HG03103 (cell line): ENCODE data around the gene SLC38A10.

Source experiments
- ATAC-seq: cut with Tn5 transposase; IDR thresholded peaks from one replicate; pipeline ENCODE4 v1.9.1; 2021; ENCODE audit warnings: low read depth; ENCODE audit not compliant: unreplicated experiment

SLC38A10 gene

GRCh38 chr17:81332118-81332834, 37.2 kb upstream of the SLC38A10 start:
- ATAC-seq: no peak

- no peak for ATAC-seq
Observed at GRCh38 chr17:81331527-81332043, 36.5 kb upstream of the SLC38A10 start.

GRCh38 chr17:81330884-81331245, 35.8 kb upstream of the SLC38A10 start:
- no peak for ATAC-seq

GRCh38 chr17:81329927-81330883, 35.1 kb upstream of the SLC38A10 start:
- ATAC-seq: no peak

GRCh38 chr17:81328978-81329926, 34.1 kb upstream of the SLC38A10 start:
- ATAC-seq: no peak

GRCh38 chr17:81328489-81328888, 33.4 kb upstream of the SLC38A10 start:
- ATAC-seq: no peak

- ATAC-seq: no peak
Observed at GRCh38 chr17:81325714-81326358, 30.7 kb upstream of the SLC38A10 start.

- ATAC-seq: no peak
Observed at GRCh38 chr17:81324851-81325713, 30.0 kb upstream of the SLC38A10 start.

GRCh38 chr17:81324177-81324850, 29.2 kb upstream of the SLC38A10 start:
- no peak for ATAC-seq

GRCh38 chr17:81323411-81323868, 28.3 kb upstream of the SLC38A10 start:
- no peak for ATAC-seq

GRCh38 chr17:81323083-81323369, 27.9 kb upstream of the SLC38A10 start:
- ATAC-seq: no peak

GRCh38 chr17:81322271-81323082, 27.4 kb upstream of the SLC38A10 start:
- ATAC-seq: no peak

- ATAC-seq: no peak
Observed at GRCh38 chr17:81317961-81318605, 23.0 kb upstream of the SLC38A10 start.

GRCh38 chr17:81317530-81317821, 22.4 kb upstream of the SLC38A10 start:
- no peak for ATAC-seq

- ATAC-seq: no peak
Observed at GRCh38 chr17:81315885-81316391, 20.8 kb upstream of the SLC38A10 start.

GRCh38 chr17:81315129-81315884, 20.2 kb upstream of the SLC38A10 start:
- no peak for ATAC-seq
